HG03159 (cell line): ENCODE data around the gene ASCC3.

Experiments
- ATAC-seq: cut with Tn5 transposase; IDR thresholded peaks from one replicate; pipeline ENCODE4 v1.9.1; 2021; ENCODE audit warnings: mild to moderate bottlenecking, moderate library complexity; ENCODE audit not compliant: unreplicated experiment

ASCC3 gene

DNA sequence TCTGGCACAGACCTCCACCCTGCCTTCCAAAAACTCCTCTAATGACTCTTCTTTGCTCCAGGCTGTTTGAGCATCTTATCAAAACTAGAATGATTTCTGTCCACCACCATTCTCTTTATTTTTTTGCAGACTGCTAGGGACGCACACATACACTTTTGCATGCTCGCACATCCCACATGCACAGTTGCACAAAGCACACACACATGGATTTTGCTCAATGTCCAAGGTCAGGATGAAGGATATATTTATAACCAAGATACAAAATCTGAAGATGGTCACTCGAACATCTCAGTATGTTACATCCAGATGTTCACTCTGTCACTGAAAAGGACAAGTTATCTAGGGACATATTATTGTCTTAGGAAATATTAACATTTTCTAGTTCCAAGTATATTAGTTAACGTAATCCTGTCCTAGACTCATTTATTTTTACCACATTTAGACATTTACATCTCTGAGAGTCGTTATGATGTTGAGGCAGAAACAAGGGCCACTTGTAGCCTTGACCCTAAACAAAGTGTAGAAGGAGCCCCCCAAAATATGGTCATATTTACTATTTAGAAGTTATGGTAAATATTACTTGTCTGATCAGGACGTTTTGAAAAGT, 413.0 kb downstream of the ASCC3 start:
- no peak for ATAC-seq

DNA sequence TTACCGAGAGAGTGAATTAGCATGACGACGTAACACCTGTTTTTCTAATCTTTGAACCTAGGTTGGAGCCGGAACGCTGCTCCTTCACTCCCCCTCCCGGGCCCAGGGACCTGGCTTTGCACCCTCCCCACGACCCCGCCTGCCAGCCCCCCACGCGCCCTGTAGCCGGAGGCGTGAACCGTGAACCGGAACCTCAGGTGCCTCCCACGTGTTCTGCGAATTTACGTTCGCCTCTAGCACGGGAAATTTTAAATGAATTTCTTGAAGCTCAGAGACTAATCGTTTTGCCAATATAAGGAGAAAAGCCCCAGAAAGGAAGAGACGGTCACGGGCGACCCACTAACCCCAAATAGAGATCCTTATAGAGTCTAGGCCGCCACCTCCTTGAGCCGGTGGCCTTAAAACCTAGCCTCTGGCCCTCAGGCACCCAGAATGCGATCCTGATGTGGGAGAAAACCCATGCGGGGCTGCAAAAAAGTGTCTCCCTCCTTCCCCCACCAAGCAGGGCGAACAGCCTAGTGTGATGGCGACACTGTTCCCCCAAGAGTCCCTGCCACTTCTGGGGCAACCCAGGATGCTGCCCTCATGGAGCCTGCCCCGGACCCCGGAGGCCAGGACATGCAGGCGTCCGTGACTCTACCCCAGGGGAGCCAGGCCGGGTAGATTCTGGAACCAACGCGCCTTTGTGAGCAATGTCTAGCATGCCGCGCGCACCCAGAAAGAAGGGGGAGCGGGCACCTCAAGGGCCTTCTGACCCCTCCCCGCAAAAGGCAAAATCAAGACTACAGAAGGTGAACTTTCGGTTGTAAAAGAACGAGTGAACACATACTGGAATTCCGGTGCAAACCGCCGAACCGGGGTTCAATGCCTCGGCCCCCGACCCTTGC, 413.8 kb downstream of the ASCC3 start:
- no peak for ATAC-seq

DNA sequence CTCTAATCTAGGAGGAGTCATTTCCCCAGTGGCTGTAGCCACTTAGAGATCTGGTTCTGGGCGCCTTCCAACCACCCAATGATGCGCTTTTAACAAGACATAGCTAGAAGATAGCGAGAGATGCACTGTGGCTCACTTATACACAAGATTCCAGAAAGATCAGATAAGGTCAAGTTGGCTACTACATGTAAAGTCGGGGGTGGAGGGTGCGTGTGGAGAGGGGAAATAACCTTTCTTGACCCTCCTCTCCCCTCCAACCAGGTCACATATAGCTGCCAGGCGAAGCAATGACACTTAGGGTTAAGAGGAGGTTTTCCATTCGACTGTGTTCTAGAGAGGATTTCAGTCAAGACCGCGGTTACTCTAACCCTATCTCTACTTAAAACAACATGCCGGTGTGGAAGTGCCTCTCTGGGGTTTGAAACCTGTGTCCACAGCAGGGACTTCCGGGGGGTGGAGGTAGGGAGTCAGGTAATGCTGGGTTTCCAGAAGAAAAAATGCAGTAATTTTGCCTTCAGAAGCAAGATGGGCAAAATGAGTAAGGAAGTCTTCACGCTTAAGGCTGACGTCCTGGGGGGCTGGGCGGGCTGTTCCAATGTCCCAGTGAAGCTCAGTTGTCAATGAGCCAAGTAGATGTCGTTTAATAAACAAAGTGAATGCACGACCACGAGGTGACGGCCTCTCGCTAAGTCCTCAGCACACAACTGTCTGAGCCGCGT, 414.6 kb downstream of the ASCC3 start:
- ATAC-seq, result no peak

DNA sequence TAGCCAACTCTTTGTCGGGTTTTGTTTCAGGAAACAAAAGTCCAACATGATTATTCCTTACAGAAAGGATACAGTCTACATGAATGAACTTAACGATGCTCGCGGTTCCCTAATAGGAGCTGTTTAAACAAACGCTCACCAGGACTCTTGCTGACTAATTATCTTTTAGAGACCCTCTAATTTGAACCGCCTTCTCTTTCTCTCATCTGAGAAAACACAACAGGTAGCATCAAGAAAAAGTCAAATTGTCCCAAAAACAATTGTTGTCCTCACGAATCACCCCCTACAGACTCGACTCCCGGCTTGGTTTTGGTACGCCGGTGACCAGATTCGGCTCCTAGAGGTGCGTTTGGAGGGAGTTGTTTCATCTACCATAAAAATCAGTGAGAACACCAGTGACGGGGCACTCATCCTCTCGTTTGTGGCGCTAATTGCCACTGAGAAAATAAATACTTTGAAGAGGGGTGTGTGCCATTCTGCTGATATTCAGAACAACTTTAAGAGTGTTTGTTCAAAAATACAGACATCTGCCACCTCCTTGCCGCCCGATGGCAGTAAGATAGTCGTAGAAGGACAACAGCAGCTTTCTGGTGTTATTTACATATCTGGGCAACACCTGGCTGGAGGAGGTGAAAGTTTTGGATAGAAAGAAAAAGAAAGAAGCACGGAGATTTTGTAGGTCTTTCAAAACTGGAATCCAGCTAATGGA, 415.3 kb downstream of the ASCC3 start:
- ATAC-seq, result no peak

DNA sequence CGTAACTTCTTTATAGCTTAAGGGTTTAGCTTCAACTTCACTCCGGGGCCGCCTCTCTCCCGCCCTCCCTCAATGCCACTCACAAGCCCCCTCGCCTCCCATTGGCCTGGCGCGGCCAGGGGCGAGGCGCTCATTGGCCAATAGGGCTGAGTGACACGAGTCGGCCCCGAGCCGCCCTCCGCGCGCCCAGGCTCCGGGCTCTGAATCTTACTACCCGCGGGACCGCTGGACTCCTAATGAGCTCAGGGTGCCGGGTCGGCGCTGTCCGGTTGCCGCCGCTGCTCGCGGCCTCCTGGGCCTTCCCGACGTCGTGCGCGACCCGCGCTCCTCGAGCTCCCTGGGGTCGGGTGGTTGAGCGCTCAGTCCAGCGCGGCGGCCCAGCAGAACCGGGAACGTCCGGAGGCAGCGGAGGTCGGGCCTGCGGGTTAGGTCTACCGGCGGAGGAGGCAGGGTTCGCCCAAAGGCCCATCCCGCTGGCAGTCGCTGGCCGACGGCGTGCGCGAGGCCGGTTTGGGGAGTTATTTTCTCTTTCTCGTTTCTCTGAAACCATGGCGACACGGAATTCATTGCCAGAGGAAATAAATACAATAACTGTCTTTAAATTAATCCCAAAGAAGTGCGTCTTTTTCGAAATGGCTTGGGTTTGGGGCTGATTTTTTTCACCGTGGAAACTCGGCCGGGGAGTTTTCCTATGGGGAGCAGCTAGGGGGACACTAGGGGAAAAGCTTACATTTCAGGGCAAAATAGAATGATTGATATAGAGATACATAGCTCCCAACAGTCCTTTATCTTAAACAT, 416.0 kb downstream of the ASCC3 start, which contains the start of gene SIM1:
Gene SIM1, minus strand, starts transcription at position 19 of the 798 bp plus-strand sequence. CDS start 1,453 bp downstream, outside the sequence.
- ATAC-seq, result no peak

DNA sequence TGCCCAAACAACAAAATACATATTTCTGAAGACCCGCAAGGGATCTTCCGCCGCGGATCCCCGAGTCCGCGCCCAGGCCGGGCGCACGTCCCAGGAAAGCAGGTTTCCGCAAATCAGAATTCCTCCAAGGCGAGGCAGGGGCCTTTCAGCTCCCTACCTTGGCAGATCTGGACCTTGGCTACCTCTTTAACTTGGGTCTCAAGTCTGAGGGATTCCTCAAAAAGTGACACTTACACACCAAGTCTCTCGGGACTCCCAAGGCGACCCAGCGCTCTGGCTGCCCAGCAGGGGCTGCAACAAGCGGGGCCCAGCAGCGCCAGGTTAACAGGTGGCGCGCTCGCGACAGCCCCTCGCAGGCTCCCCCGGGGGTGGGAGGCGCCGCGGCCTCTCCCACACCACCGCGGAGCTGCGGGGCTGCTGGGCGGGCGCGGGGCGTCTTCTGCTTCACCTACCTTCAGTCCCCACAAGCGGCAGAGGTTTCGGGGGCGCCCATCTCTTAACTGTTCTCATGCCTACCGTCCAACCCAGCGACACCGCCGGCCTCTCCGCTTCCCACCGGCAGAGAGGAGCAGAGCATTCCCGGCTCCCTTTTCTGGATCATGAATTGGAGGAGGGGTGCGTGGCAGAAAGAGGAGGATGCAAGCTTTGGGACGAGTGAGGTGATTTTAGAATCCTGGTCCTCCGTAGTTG, 416.8 kb downstream of the ASCC3 start:
- no peak for ATAC-seq

DNA sequence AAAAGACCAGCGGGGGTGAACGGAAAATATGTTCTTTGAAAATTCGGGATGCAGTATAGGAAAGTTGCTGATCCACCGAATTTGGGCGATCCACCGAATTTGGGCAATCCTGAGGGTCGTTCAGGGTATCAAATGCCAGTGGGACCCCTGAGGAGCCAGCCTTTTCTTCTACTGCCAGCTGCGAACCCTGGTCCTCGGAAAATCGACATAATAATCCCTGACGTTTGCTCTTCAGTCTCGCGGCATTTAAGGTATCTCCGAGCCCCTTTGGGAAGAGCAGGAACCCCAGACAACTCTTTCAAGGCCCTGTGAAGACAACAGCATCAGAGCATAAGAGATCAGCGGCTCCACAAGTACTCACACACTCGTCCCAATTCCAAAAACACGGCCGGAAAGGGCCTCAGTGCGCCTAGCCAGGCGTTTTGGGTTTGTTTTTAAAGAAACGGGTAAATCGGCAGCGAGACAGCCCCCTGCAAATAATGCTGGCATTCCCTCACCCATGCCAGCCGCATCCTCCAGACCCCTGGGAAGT, 417.4 kb downstream of the ASCC3 start:
- no peak for ATAC-seq

DNA sequence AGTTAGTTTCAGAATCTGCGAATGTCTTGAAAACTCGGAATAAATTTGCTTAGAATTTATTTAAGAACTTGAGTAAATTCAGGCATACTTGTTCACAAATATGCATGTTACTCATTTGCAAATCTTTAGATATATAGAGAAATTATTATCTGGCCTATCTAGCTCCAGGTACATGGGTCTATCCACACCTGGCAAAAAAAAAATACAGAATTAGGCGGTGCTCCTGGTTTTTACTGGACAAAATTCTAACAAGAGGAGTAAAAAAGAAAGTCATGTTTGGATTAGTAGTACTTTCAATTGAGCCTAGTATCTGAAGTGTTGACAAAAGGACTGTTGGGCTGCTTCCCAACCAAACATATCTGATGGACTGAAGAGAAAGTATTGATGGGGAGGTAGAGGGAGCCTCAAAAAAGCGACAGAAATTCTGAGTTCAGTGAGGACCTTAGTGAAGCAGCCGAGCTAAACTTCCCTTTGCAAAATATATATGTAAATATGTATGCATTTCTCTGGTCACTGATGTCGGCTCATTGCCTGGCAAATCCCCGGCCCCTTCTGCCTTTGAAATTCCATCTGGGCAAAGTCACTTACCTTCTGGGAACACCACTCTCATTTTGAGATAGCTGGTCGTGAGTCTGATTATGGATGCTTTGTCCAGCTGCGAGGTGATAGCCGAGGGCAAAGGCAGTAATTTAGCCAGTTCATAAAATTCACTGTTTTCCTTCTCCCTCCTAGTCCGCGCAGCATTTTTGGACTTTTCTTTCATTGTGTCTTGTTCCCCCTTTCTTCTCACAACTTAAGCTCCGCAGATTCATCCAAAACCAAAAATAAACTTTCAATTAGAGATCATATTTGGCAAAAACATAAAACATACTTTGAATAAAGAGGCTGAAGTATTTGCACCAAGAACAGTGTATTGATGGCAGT, 418.2 kb downstream of the ASCC3 start:
- ATAC-seq, result no peak

DNA sequence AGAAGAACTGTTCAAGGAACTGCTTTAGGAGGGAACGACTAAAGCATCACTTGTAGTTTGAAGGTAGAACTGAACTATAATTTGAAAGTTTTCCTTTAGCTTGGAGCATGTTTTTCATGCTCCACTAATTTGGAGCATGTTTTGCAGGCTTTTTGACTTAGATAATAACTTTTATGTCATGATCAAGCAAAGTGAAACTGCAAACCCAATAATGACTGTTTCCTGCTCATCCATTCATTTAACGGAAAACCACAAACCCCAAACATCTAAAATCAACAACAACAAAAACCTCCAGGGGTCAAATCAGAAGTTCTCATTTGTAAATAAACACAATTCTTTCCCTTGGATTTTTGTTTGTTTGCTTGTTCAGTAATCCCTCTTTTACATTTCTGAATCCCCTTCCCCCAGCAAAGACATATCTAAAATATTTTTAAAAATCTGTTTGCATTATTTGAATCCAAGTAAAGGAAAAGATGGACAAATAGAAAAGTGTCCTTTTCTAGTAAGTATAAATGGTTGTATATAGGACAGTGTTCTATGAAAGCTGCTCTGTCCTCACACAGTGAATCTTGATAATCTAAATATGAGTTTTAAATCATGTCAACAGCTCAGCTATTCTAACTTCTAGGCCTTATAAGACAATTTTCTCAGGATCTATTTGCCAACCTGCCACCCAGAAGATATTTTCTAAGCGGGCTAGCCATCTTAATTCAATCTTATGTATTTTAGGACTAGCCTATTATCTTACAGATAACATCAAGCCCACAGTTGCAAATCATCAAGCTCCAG, 419.0 kb downstream of the ASCC3 start:
- no peak for ATAC-seq

DNA sequence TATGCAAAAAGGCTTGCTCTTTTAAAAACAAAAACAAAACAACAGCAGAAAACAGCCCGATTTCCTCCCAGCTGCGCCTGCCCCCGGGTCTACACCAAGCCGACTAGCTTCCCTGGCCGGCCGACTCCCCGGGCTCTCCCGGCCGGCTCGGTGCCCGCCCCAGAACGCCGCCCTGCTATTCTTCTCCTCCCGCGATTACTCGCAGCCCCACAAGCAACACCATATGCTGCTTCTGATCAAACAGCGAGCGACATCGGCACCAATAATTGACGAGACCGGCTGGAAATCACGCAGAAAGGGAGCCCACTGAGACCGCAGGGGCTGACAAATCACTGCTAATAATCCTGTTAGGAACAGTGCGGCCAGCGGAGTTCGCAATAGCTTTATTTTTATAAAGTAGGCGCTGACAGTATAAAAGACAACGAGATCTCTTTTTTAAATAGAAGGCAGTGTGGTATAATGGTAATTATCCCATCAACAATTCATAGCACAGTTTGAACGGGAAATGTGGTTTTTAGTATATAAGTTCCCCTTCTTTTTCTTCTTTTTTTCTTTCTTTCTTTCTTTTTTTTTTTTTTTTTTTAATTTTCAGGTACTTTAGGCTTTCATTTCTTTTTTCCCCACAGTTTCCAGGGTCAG, 419.7 kb downstream of the ASCC3 start:
- ATAC-seq, result no peak

DNA sequence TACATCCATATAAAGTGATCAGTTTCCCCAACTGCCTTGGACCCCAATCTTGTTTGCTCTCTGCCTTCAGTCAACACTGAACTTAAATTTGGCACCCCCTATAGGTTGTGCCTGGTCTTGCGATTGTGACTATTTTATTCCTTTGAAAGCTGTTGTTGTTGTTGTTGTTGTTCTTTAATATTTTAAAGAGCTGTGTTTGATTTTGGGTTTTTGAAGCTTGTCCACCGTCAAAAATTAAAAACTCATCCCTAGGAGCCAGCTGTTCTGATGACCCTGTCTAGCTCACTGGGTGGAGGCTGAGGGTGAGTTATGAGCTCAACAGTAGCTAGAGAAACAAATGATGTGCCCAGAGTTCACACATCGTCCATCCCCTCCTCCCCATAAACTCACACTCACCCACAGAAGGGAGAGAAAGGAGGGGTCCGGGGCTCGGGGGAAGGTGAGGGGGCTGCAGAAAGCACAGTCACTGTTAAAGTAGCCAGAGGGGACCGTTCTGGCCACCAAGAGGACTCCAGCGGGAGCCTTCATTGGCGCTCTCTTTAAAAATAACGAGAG, 420.4 kb downstream of the ASCC3 start:
- no peak for ATAC-seq

DNA sequence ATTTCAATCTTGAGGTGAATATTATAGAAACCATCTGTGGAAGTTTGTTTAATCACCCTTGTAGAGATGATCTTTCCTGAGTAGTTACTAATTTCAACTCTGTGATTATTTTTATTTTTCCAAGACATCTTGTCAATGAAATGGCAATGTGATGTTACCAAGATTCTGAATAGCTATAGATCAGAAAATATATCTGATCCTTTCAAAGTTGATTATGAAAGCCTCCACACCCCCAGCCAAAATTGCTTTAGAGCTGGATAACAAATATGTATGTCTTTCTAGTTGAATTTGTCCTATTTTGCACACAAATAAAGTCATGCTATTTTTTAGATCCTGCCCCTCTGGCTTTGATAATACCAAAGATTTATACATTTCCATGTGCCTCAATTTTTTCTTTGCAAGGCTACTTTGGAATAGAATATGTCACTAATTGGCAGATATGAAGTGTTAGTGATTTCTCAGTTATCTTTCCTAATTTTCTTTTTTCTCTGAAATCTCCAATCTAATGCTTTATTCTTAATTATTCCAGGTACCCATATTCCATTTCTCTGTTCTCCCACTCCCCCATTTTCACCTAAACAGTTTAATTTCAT, 421.4 kb downstream of the ASCC3 start:
- ATAC-seq, result no peak

DNA sequence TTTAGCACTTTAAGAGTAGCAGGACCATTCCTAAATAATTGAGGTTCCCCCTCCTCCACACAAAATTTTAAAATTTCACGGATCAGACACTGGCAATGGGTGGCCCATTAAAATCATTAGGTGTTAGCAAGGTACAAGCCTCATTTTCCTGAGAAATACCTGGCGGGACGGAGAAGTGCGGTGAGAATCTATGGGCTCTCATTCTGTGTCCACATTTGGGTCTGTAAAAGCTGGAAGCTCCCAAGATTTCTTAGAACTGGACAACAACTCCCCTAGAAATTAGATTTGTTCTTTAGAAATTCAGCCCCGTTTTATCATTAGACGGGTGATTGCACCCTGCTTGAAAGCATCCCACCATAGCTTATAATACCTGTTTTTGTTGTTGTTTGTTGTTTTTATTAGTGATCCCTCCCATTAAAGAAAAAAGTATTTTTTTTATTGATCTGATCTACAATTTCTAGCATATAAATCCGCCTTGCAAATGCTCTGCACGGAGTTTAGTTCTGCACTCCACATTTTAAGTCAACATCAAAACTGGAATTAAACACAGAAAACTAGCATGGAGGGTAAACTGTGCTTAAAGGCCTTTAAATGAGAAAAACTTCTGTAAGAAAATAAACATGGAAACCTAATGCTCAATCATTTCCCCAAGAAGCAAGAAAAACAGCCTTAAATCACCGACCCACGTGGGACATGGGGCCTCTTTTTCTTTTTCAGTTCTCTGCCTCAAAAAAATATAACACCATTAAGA, 422.1 kb downstream of the ASCC3 start:
- ATAC-seq, result no peak
